HTR-8/SVneo (cell line): ENCODE results near the gene CASS4.

Experiments used
- DNase-seq: peaks from one replicate; pipeline ENCODE4 v3.0.0; 2011; ENCODE audit warnings: low spot score, mixed read lengths; ENCODE audit not compliant: insufficient read length
- FAIRE-seq: peaks from 2 replicates; lab custom pipeline; 2011; peaks lifted over from hg19 to GRCh38; lab: Jason Lieb, UNC

The CASS4 gene

GRCh38 chr20:56439771-56440291 is 27.8 kb downstream of the CASS4 start:
- FAIRE-seq (peak; percentile 100), DNase-seq (peak; percentile 92)

DNA sequence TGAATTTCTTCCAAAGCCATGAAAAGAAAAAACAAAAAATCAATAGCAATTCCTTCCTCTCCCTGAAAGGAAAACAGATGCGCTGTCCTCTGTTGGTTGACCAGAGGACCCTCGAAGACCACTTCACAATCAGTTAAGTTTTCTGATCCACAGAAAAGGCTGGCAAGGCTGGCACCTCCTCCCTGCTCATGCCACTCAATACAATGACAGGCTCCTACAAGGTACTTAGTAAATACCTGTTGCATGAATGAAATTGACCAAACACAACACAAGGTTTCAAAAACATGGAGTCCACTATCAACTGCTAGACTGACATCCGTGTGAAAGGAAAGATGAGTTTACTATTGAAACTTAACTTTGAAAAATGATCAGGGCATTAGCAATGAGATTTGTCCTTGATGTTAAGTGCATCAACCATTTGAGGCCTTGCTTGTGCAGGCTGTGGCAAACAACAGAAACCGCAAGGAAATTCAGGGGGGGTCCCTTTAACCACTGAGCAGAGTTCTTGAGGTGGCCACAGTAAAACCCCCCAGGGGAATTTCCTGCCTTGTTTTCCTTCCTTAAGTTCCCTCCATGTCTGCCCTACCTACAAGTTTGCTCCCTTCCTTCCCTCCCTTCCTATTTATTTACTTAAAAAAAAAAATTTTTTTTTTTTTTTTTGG is 28.4 kb downstream of the CASS4 start:
- DNase-seq (no peak), FAIRE-seq (no peak)

- DNase-seq (no peak), FAIRE-seq (peak; percentile 69)
These were observed 30.6 kb downstream of the CASS4 start for GRCh38 chr20:56442389-56443365.

DNA sequence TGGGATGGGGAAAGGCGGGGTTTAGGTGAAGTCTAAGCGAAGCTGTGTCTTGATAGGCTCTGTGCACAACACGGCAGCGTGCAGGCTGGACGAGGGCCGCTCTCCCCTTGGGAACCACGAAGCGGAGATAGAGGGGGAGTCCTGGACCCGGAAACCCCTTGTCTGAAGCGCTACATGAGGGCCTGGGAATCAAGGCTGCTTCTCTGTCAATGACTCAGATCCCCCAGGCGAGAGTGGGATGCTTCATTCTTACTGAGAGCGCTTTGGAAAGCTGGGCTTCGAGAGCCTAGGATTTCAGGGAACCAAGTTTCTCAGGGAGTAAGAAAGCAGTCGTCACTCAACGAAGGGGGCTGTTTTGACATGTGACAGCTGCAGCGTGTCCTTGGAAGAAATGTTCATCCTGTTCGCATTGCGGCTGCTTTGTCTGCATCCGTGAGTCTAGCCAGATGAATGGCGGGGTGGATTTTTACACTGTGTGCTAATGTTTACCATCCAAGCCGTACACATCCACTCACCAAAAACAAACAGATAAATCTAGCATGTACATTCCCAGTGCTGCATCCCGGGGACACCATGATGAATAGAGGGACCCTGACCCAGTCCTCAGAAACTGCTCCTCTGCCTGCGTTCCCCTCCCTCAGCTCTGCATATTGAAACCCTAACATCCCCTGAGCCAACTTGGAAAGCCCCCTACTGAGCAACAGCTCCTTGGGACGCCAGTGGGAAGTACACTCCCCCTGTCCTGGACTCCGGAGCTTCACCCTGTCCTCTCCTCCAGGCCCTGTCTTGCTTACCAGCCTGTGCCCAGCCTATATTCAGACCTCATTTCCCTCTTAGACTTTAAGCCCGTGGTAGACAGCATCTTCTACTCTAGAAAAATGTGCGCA is 31.8 kb downstream of the CASS4 start:
- peak; percentile 69 for DNase-seq

GRCh38 chr20:56445130-56445529 is 33.1 kb downstream of the CASS4 start:
- peak; percentile 80 for FAIRE-seq

More for the DNA sequence above, 31.8 kb downstream of the CASS4 start:
- FAIRE-seq: peak; percentile 62

DNA sequence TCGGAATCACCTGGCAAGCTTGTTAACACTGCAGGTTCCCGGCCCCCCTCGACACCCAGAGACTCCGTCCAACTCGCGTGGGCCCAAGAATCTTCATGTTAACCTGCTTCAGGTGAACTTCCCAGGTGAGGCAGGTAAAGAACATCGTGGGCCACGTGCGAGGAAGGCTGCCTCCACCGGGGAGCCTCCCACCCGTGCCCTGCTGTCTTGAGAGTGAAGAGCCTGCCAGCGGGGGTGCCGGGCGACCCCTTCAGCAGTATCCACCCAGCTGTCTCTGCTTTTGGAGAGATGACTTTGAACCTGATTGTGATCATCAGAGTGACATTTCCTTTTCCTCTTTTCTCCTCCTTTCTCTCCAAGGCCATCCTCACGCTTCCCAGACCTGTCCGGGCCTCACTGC is 33.5 kb downstream of the CASS4 start:
- DNase-seq: no peak
- no peak for FAIRE-seq

More at GRCh38 chr20:56445130-56445529, 33.1 kb downstream of the CASS4 start:
- no peak for DNase-seq

DNA sequence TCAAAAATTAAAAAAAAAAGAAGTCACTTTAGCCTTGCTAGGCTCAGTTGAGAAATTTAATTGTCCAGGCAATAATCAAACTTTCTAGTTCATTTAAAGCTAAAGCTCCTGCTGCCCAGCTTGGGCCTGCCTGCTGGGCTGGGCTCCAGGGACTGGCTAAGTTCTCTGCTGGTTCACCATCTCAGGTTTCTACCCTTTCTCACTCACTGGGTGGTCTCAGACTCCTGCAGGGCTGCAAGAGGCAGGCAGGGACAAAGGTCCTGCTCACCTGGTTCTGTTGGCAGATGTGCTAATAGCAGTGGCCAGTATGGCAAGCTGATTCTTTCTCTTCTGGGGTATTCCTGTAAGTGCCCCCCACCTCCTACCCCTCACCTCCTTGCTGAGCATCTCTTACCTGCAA is 35.2 kb downstream of the CASS4 start:
- DNase-seq (no peak), FAIRE-seq (no peak)

DNA sequence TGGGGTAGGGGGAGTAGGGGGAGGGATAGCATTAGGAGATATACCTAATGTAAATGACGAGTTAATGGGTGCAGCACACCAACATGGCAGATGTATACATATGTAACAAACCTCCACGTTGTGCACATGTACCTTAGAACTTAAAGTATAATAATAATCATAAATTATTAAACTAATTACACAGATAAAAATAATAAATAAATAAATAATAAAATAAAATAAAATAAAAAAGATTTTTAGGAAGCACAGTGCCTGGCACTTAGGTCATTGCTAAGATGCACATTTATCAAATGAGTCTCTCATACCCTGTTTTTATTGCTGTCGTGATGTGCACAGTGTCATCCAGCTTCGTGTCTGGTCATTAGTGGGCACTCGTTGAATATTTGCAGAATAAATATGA is 37.4 kb downstream of the CASS4 start:
- no peak for FAIRE-seq

DNA sequence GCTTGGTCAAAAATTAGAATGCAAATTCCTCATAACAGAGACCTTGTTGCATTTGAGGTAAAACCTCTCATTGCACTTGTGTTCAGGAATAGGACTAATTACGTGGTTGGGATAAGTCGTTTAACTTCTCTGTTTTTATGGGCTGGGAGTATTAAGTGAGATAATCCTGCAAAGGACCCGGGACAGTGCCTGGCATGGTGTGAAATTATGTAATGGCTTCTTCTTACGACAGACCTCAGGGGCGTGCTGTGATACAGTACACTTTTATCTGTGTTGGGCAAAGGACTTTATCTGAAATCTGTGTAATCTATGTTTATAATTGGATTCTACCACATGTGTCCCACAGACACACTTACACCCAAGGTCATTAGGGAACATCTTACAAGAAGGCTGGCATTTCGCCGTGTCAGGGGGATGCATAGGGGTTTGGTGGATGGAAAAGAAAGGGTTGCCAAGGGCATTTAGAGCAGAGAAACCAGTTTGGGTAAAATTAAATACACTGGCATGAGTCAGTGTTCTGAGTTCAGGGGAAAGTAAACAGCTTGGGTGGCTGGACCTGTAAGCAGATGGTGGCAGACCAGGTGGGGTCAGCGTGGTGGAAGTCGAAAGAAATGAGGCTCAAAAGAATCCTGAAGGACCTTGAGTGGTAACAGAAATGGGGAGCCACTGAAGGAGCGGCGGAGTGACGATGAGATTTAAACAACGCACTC is 39.2 kb downstream of the CASS4 start:
- FAIRE-seq: peak; percentile 85
- no peak for DNase-seq

More for the DNA sequence above, 37.4 kb downstream of the CASS4 start:
- DNase-seq: no peak

DNA sequence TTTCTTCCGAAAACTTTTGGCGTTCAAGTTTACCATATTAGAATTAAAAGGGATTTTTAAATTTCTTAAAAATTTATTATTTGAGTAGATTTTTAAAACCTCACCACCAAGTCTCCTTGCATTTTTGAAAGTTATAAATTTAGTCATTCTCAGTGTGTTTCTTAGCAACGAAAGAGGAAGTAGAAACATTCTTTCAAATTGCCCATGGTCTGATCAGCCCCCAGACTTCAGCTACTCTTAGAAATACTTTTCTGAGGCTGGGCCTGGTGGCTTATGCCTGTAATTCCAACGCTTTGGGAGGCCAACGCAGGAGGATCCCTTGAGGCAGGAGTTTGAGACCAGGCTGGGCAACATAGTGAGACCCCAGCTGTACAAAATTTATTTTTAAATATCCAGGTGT is 41.3 kb downstream of the CASS4 start:
- no peak for FAIRE-seq
- no peak for DNase-seq

GRCh38 chr20:56454754-56455153 is 42.7 kb downstream of the CASS4 start:
- FAIRE-seq: peak; percentile 69

DNA sequence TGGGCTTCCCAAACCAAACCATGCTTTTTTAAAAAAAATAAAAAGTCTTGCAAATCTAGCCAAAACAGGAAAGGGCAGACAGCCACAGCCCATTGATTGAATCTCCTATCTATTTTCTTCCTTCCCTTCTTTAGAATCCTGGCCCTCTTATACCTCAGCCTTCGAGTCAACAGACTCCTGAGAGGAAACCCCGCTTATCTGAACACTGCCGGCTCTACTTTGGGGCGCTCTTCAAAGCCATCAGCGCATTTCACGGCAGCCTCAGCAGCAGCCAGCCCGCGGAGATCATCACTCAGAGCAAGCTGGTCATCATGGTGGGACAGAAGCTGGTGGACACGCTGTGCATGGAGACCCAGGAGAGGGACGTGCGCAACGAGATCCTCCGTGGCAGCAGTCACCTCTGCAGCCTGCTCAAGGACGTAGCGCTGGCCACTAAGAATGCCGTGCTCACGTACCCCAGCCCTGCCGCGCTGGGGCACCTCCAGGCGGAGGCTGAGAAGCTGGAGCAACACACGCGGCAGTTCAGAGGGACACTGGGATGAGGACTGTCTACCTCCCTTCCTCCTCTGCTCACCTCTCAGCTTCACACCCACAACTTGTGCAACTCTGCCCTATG is 46.3 kb downstream of the CASS4 start:
- DNase-seq: no peak
- peak; percentile 97 for FAIRE-seq

More at GRCh38 chr20:56454754-56455153, 42.7 kb downstream of the CASS4 start:
- DNase-seq: no peak

DNA sequence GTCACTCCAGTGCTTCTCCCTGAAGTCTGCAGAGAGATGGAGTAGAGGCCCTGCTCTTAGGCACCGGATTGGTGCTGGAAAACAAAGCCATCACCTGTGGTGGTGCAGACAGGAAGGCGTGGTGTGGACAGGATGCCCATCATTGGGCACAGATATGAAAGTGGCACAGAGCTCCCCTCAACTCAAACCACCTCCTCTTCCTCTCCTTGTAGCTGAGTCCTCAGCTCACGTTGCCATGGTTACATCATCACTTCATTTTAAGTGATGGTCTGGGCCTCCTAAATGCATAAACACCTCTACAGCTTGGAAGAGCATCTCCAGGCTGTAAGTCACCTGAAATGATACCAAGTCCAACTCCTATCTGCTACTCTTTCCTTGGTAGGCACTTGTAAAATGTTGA is 48.4 kb downstream of the CASS4 start:
- peak; percentile 85 for FAIRE-seq
- DNase-seq: no peak

GRCh38 chr20:56461576-56461975 is 49.5 kb downstream of the CASS4 start:
- DNase-seq (no peak), FAIRE-seq (peak; percentile 80)

- FAIRE-seq: no peak
These were observed 51.4 kb downstream of the CASS4 start for GRCh38 chr20:56463428-56463827.

DNA sequence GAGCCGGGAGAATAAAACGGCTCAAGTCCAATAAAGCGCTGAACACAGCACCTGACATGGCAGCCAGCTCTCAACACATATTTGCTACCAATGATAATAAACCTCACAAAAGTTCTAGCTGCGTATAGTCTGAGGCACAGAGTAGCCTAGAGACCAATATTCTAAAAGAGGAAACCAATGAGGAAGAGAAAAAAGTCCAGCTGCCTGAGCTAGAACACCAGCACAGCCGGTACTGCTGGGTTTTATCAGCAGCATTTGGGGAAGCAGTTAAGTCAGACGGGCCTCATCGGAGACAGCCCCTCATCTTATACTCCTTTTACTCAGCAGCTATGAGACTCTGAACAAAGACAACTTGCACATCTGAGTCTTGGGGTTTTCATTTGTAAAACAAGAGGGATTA is 53.9 kb downstream of the CASS4 start:
- DNase-seq (no peak), FAIRE-seq (peak; percentile 60)

More at GRCh38 chr20:56463428-56463827, 51.4 kb downstream of the CASS4 start:
- no peak for DNase-seq

DNA sequence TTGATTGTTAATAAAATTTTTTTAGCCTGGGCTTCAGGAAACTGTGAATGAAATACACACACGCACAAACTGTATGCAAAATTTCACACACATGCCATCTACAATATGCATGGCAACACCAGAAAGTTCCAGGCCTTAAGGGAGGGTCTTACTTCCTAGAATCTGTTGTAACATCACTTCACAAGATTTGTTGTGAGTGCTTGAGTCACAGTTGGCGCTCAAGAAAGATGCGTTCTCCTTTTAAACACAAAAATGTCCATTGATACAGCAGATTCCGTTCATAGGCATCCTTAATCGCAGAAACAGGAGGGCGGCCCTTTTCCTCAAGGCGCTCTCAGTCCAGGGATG is 55.9 kb downstream of the CASS4 start:
- FAIRE-seq: no peak
- no peak for DNase-seq

GRCh38 chr20:56468316-56469076 is 56.4 kb downstream of the CASS4 start, which contains the start of gene RTF2:
Gene RTF2 (plus strand): TSS chr20:56468627. CDS start chr20:56468698, 71 bp downstream.
- FAIRE-seq: peak; percentile 100

More at GRCh38 chr20:56468316-56469076, 56.4 kb downstream of the CASS4 start, which contains the start of gene RTF2:
- DNase-seq: peak; percentile 100
